ENCODE measurements around the gene ORAI3. TPM values are rescaled to one million over a fixed set of nuclear protein-coding genes. Genes with fewer than 3 reads are reported as not detected.

Gene ORAI3
- polyA plus RNA-seq, 1 donor, result 9.9 TPM

GRCh38 chr16:30947859-30948666 is 805 bp upstream of the ORAI3 start:
- DNase-seq (ENCODE audit: low read depth), result peak; percentile 91

GRCh38 chr16:30949650-30950515 is 1.0 kb downstream of the ORAI3 start:
- DNase-seq (ENCODE audit: low read depth), result no peak

GRCh38 chr16:30950516-30951065 is 1.7 kb downstream of the ORAI3 start:
- no peak for DNase-seq (ENCODE audit: low read depth)

- no peak for DNase-seq (ENCODE audit: low read depth)
Observed at GRCh38 chr16:30951193-30951592, 2.3 kb downstream of the ORAI3 start.

- DNase-seq (ENCODE audit: low read depth), result no peak
Observed at GRCh38 chr16:30951750-30952149, 2.9 kb downstream of the ORAI3 start.

GRCh38 chr16:30953111-30953510 is 4.2 kb downstream of the ORAI3 start:
- DNase-seq (ENCODE audit: low read depth), result no peak

GRCh38 chr16:30953511-30954124 is 4.8 kb downstream of the ORAI3 start:
- DNase-seq (ENCODE audit: low read depth), result no peak

- no peak for DNase-seq (ENCODE audit: low read depth)
Observed at GRCh38 chr16:30954993-30955392, 6.1 kb downstream of the ORAI3 start.

- no peak for DNase-seq (ENCODE audit: low read depth)
Observed at GRCh38 chr16:30956601-30957455, 8.0 kb downstream of the ORAI3 start.

- peak; percentile 69 for DNase-seq (ENCODE audit: low read depth)
Observed at GRCh38 chr16:30957456-30958174, 8.7 kb downstream of the ORAI3 start, which contains the start of gene SETD1A. Gene SETD1A (plus strand): TSS chr16:30957754. CDS start chr16:30958732, 978 bp downstream.

- no peak for DNase-seq (ENCODE audit: low read depth)
Observed at GRCh38 chr16:30958175-30959079, 9.6 kb downstream of the ORAI3 start.

GRCh38 chr16:30961384-30961783 is 12.5 kb downstream of the ORAI3 start:
- DNase-seq (ENCODE audit: low read depth), result no peak

GRCh38 chr16:30963925-30964511 is 15.2 kb downstream of the ORAI3 start:
- DNase-seq (ENCODE audit: low read depth), result no peak

GRCh38 chr16:30964574-30965226 is 15.8 kb downstream of the ORAI3 start:
- DNase-seq (ENCODE audit: low read depth), result no peak

GRCh38 chr16:30965436-30965835 is 16.6 kb downstream of the ORAI3 start:
- DNase-seq (ENCODE audit: low read depth), result no peak

GRCh38 chr16:30966033-30966619 is 17.3 kb downstream of the ORAI3 start:
- no peak for DNase-seq (ENCODE audit: low read depth)

- no peak for DNase-seq (ENCODE audit: low read depth)
Observed at GRCh38 chr16:30967795-30968194, 18.9 kb downstream of the ORAI3 start.

Measured in forelimb muscle (tissue), 1 donor.